ENCODE data around the gene SOHLH1.
A peak's percentile ranks its signal among the peaks of the same experiment; 100 is the strongest.

Gene SOHLH1

DNA sequence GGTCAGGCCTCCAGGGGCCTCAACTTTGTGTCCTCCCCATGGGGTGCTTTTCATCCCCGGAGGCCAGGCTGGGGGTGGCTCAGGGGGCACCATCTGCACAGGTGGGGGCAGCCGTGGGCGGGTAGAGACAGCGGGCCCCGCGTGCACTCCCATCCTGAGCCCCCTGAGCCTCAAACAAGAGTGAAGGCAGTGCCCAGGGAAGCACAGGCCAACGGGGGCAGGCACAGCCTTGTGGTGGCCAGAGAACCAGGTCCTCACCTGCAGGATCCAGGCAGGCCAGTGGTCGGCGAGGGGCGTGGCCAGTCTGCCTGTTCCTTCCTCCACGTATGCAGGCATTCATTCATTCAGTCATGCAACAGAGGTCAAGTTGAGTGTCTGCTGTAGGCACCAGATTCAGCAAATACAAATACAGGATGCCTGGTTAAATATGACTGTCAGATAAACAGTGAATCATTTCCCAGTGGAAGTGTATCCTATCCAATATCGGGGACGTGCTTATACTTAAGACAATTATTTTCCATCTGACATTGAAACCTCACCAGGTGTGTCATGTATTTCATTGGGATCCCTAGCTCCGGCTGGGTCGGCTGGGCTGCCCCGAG is 25.0 kb upstream of the SOHLH1 start:
- in situ Hi-C loops (cut with HindIII; ENCODE audit: low pct_unique_long_range_greater_than_20kb, low sequenced_read_pairs), result no loop called here
- no peak for TF ChIP-seq JUND (IDR thresholded peaks at IDR 0.05; ENCODE audit: low read depth)
- DNase-seq (ENCODE audit: low read depth in 1 of 2, low spot score in 1 of 2), result no peak

DNA sequence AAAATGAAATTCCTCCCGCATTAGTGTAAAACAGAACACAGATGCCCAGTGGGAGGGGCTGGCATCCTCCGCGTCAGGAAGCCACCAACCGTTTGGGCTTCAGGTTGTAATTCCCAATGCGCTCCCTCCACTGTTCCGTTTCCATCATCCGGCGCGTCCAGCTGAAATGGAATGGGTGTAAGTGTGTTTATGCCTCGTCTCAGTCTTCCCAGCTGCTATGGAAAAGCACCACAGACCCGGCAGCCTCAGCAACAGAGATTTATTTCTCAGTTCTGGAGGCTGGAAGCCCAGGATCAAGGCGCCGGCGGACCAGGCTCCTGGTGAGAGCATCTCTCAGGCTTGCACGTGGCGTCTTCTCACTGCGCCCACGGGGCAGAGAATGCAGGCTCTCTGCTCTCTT is 23.1 kb upstream of the SOHLH1 start:
- DNase-seq (ENCODE audit: low read depth in 1 of 2, low spot score in 1 of 2), result no peak
- in situ Hi-C loops (cut with HindIII; ENCODE audit: low pct_unique_long_range_greater_than_20kb, low sequenced_read_pairs), result no loop called here
- no peak for TF ChIP-seq JUND (IDR thresholded peaks at IDR 0.05; ENCODE audit: low read depth)

DNA sequence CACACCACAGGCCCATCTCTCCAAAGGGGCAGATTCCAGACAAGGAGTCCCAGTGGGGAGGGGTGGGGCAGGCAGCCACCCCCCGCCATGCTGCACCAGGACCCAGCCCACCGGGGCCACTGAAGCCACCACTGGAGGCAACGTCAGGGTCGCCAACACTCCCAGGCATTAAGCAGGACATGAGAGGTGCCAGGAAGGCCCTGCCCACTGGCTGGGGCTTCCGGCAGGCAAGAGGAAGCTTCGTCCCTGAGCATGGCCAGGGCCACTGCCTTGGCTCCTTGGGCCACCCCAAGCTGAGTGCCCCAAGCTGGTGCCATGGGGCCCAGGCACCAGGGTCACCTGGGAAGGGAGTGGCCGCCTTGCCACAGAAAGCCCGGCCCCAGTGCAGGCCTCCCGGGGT is 20.2 kb upstream of the SOHLH1 start:
- DNase-seq (ENCODE audit: low read depth in 1 of 2, low spot score in 1 of 2), result no peak
- in situ Hi-C loops (cut with HindIII; ENCODE audit: low pct_unique_long_range_greater_than_20kb, low sequenced_read_pairs), result no loop called here
- TF ChIP-seq JUND (IDR thresholded peaks at IDR 0.05; ENCODE audit: low read depth), result no peak

DNA sequence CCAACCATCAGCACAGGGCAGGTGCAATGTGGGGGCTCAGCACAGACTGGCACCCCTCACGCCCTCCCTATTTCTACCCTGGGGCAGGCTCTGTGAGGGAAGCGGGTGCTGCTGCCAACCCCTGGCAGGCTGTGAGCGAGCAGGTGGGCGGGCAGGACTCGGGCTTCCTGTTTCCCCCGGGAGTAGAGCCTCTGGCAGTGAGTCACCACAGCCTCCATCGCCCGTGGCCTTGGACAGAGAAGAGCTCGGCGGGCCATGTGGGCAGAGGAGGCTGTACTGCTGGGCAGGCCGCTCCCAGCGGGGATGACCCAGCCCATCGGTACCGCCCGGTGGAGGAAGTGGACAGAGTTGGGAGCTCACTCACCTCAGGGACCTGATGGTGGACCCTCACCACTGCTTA is 19.3 kb upstream of the SOHLH1 start:
- in situ Hi-C loops (cut with HindIII; ENCODE audit: low pct_unique_long_range_greater_than_20kb, low sequenced_read_pairs), result no loop called here
- no peak for DNase-seq (ENCODE audit: low read depth in 1 of 2, low spot score in 1 of 2)
- TF ChIP-seq JUND (IDR thresholded peaks at IDR 0.05; ENCODE audit: low read depth), result no peak

DNA sequence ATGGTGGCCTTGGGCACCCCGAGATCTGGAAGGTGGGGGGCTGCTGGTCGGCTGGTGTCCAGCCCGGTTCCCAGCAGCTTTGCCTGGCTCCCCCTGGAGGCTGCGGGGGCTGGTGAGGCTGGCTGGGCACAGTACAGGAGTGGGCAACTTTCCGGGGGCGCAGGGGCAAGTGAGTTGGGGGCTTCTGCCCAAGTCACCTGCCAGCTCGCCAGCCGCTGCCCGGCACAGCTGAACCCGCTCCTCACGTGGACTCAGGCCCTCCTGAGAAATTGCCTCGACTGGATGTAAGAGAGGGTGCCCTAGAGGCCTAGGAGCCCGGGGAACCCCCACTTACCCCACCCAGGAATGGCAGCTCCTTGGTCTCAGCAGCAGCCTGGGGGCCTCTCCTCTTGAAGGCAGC is 18.1 kb upstream of the SOHLH1 start:
- in situ Hi-C loops (cut with HindIII; ENCODE audit: low pct_unique_long_range_greater_than_20kb, low sequenced_read_pairs), result no loop called here
- no peak for TF ChIP-seq JUND (IDR thresholded peaks at IDR 0.05; ENCODE audit: low read depth)
- no peak for DNase-seq (ENCODE audit: low read depth in 1 of 2, low spot score in 1 of 2)

DNA sequence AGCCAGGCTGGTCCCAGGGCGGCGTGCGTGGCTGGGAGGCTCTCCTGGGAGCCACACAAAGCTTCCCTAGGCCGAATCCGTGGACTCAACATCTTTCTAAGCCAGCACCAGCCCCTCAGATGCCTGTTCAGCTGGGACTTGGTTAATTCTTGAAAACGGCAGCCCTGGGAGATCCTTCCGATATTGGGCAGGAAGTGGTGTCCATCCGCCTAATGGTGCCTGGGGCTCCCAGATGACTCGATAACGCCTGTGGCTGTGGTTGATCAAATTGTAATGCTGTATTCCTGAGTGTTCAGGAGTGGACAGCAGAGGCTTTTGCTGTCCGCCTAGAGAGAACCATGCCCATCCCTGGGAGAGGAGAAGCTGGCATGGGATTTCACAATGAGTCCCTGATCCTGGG is 16.8 kb upstream of the SOHLH1 start:
- peak in 1 of 2 experiments; percentile 45 for DNase-seq (ENCODE audit: low read depth in 1 of 2, low spot score in 1 of 2)
- no peak for TF ChIP-seq JUND (IDR thresholded peaks at IDR 0.05; ENCODE audit: low read depth)
- in situ Hi-C loops (cut with HindIII; ENCODE audit: low pct_unique_long_range_greater_than_20kb, low sequenced_read_pairs), result no loop called here

DNA sequence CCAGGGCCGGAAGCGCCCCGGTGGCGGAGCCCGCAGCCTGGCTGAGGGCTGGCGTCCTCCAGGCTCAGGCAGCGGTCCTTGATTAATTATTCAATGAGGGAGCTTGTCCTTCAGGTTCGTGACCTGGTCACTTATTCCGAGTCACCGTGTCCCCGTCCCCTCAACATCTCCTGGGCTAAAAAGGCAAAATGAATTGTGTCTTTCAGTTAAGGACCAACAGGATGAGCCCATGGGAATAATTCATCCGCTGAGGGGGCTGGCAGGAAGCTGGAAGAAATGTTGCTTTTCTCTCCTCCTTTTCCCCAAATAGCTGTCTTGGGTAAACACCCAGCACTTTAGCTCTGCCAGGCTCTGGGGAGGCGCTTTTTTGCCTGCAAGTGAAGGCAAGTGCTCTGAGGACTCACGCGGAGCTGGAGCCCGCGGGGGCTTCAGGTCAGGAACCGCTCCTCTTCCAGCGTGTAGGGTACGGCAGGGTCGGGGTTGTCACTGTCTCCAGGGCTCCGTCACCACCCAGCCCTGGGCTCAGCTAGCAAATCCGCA is 15.8 kb upstream of the SOHLH1 start:
- DNase-seq (ENCODE audit: low read depth in 1 of 2, low spot score in 1 of 2), result no peak
- in situ Hi-C loops (cut with HindIII; ENCODE audit: low pct_unique_long_range_greater_than_20kb, low sequenced_read_pairs), result no loop called here
- no peak for TF ChIP-seq JUND (IDR thresholded peaks at IDR 0.05; ENCODE audit: low read depth)

DNA sequence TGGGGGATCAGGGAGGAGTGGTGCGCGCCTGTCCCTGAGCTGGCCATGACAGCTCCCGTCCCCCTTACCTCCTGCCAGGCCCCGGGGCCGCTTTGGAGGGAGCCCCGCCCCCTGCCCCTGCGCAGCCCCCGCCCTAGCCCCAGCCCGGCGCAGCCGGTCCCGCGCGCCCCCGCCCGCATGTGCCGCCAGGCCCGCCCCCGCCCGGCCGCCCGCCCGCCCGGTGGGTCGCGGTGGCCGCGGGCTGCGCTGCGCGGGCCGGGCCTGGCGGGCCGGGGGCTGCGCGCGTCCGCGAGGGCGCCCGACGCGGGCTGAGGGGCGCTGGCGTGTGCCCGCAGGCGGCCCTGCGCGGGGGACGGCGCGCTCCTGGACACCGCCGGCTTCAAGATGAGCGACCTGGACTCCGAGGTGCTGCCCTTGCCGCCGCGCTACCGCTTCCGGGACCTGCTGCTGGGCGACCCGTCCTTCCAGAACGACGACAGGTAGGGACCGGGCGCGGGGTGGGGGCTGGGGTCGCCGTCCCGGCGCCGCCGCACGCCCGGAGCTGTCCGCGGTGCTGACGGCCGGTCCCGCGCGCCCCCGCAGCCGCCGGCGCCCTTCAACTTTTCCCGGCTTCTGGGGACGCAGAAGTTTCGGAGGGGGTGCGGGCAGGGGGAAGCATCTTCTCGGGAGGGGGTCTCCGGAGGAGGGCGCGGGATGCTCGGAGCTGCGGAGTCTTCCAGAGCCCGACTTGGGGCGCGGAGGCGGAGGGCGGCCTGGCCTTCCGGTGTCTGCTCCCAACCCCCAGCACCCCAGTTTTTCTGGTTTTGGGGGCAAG is 15.2 kb upstream of the SOHLH1 start:
- peak in 1 of 2 experiments; percentile 56 for DNase-seq (ENCODE audit: low read depth in 1 of 2, low spot score in 1 of 2)
- in situ Hi-C loops (cut with HindIII; ENCODE audit: low pct_unique_long_range_greater_than_20kb, low sequenced_read_pairs), result no loop called here
- TF ChIP-seq JUND (IDR thresholded peaks at IDR 0.05; ENCODE audit: low read depth), result no peak

DNA sequence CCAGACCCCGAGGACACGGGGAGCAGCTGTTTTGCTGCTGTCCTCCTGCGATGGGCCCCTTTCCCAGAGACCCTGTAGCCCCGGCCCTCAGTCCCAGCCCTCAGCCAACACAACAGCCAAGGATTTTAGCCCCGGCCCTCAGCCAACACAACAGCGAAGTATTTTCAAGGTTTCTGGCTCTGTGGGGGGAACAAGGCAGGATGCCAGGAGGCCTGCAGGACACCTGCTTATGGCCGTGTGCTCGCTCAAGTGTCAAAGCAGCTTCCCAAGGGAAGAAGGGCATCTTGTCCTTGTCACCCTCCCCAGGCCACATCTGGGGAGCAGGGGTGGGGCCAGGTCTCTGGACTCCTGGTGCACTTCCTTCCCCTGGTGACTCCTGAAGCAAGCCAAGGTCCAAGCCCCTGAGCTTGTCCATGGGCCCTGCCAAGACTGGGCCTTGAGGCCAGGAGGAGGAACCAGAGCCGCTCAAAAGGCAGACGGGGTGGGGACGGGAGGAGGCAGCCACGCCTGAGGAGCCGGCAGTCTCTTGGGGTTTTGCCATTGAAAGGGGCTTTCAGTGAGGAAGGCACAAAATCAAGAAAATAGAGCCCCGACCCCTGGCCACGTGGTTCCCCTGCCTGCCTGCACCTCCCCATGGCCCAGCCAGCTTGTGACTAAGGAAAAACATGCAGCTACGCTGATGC is 13.5 kb upstream of the SOHLH1 start:
- in situ Hi-C loops (cut with HindIII; ENCODE audit: low pct_unique_long_range_greater_than_20kb, low sequenced_read_pairs), result no loop called here
- no peak for DNase-seq (ENCODE audit: low read depth in 1 of 2, low spot score in 1 of 2)
- TF ChIP-seq JUND (IDR thresholded peaks at IDR 0.05; ENCODE audit: low read depth), result no peak

DNA sequence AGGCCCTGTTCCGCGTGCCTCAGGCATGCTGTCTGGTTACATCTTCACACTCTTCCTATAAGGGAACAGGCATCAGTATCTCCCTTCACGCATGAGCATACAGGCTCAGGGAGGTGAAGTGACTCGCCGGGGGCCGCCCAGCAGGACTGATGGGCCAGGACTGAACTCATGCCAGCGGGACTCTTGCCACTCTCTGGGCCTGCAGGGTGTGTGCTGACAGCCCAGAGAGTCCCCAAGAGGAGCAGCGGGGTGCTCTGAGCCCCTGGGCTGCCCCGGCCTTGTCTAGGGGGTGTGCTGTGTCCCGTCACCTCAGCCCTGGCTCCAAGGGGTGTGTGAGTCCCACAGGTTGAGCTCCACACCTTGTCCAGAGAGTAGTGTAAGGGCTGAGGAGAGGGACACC is 12.6 kb upstream of the SOHLH1 start:
- TF ChIP-seq JUND (IDR thresholded peaks at IDR 0.05; ENCODE audit: low read depth), result no peak
- in situ Hi-C loops (cut with HindIII; ENCODE audit: low pct_unique_long_range_greater_than_20kb, low sequenced_read_pairs), result no loop called here
- no peak for DNase-seq (ENCODE audit: low read depth in 1 of 2, low spot score in 1 of 2)

DNA sequence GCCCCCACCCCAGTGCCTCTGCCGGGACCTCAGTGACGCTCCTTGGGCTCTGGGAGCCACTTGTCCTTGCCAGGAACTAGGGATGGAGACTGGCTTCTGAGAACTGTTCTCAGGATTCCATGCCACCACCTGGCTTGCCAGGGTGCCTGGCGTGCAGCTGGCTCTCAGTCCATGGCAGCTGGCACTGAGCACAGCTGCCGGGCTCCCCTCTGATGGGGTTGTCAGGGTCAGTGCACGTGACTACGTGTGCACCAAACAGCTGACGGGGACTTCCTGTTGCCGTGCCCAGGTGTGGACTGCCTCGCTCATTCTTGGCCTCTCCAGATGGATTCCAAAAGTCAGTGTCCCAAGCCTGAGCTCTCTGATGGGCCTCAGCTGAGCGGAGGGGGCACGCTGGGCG is 12.1 kb upstream of the SOHLH1 start:
- TF ChIP-seq JUND (IDR thresholded peaks at IDR 0.05; ENCODE audit: low read depth), result no peak
- in situ Hi-C loops (cut with HindIII; ENCODE audit: low pct_unique_long_range_greater_than_20kb, low sequenced_read_pairs), result no loop called here
- DNase-seq (ENCODE audit: low read depth in 1 of 2, low spot score in 1 of 2), result no peak

DNA sequence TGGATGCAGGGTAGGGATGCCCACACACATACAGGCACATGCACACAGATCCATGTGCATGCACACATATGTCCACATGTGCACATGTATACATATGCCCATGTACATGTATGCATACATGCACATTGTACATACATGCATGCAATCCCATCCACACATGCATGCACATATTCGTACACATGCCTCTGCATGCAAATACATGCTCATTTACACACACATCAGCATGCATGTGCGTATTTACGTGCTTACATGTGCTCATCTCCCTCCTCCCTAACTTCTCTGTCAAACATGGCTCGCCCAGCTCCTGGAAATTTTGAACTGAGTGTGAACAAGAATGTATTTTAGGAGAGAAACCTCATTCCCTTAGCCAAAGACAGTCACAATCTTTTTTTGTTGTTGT is 8.9 kb upstream of the SOHLH1 start:
- TF ChIP-seq JUND (IDR thresholded peaks at IDR 0.05; ENCODE audit: low read depth), result no peak
- DNase-seq (ENCODE audit: low read depth in 1 of 2, low spot score in 1 of 2), result no peak
- in situ Hi-C loops (cut with HindIII; ENCODE audit: low pct_unique_long_range_greater_than_20kb, low sequenced_read_pairs), result no loop called here
